Measurements from ENCODE around the gene COMMD7.

DNA sequence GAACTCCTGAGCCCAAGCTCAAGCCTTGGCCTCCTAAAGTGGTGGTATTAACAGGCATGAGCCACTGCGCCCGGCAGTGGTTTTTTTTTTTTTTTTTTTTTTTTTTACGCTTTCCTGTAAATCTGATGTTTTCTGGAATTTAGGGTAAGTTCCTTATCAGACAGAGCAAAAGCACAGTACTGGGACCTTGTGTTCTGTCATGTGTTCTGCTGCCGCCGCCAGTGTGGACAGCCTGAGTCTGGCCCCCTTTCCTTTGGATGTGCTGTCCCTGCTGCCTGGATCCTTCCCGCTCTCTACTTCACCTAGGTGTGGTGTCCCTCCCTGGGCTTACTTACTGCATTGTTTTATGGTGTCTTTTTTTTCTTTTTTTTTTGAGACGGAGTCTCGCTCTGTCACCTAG, 30.6 kb upstream of the COMMD7 start:
- TF ChIP-seq POLR2A (IDR thresholded peaks at IDR 0.05; ENCODE audit: low read length): no peak
- TF ChIP-seq GATA1 (IDR thresholded peaks at IDR 0.05; ENCODE audit: low read depth, low read length): no peak
